NCI-H524 (cell line): ENCODE measurements around the gene PAX1.

Source experiments
- DNase-seq, 2 experiments: peaks; one replicate each; lab custom pipeline; 2025; lab: John Stamatoyannopoulos, UW

Gene PAX1

GRCh38 chr20:21739682-21740081 is 34.2 kb downstream of the PAX1 start:
- no peak for DNase-seq

GRCh38 chr20:21741266-21741665 is 35.8 kb downstream of the PAX1 start:
- DNase-seq = no peak

- no peak for DNase-seq
Observed at GRCh38 chr20:21762646-21763045, 57.2 kb downstream of the PAX1 start.

- DNase-seq = no peak
Observed at GRCh38 chr20:21767200-21767738, 61.8 kb downstream of the PAX1 start.

- no peak for DNase-seq
Observed at GRCh38 chr20:21767739-21768223, 62.3 kb downstream of the PAX1 start.
